Measurements from ENCODE around the gene KRTAP10-7. TPM values are rescaled to one million over a fixed set of nuclear protein-coding genes. Genes with fewer than 3 reads are reported as not detected.
A peak's percentile ranks its signal among the peaks of the same experiment; 100 is the strongest.

The KRTAP10-7 gene
- total and polyA plus RNA-seq, 2 of the 13 experiments (the other 11 are each of a cell fraction or from before 2014, with no cell fraction given), result not detected

- TF ChIP-seq ZNF747 (CRISPR knock-in tag; IDR thresholded peaks at IDR 0.05; ENCODE audit: borderline replicate concordance) (peak; percentile 87; the same call in 1 of the 2 replicates), TOPORS (CRISPR knock-in tag; IDR thresholded peaks at IDR 0.05) (peak; percentile 38; the same call in 1 of the 2 replicates), MIER2 (CRISPR knock-in tag; IDR thresholded peaks at IDR 0.05) (no peak), UBTF (CRISPR knock-in tag; IDR thresholded peaks at IDR 0.05) (0 out of 2 replicates have a peak, but pooled peaks have one; percentile 25), ZBTB4 (CRISPR knock-in tag; IDR thresholded peaks at IDR 0.05; ENCODE audit: borderline replicate concordance) (peak; percentile 37; the same call in 1 of the 2 replicates), ZNF292 (CRISPR knock-in tag; IDR thresholded peaks at IDR 0.05; ENCODE audit: borderline replicate concordance, low read depth) (peak; percentile 97), MEF2D (CRISPR knock-in tag; IDR thresholded peaks at IDR 0.05) (no peak), TBL1XR1 (IDR thresholded peaks at IDR 0.05; ENCODE audit: borderline replicate concordance, low read length, partially characterized antibody) (no peak), ZNF33A (CRISPR knock-in tag; IDR thresholded peaks at IDR 0.05; ENCODE audit: borderline replicate concordance) (no peak), TRAFD1 (CRISPR knock-in tag; IDR thresholded peaks at IDR 0.05; ENCODE audit: borderline replicate concordance) (no peak), PHF8 (CRISPR knock-in tag; IDR thresholded peaks at IDR 0.05) (no peak), SPEN (CRISPR knock-in tag; IDR thresholded peaks at IDR 0.05; ENCODE audit: low read depth) (no peak), TSC22D2 (CRISPR knock-in tag; IDR thresholded peaks at IDR 0.05; ENCODE audit: borderline replicate concordance) (no peak), TFDP1 (CRISPR knock-in tag; IDR thresholded peaks at IDR 0.05; ENCODE audit: borderline replicate concordance) (peak; percentile 34; the same call in 1 of the 2 replicates), ZMYM2 (CRISPR knock-in tag; IDR thresholded peaks at IDR 0.05) (no peak), ZNF230 (CRISPR knock-in tag; IDR thresholded peaks at IDR 0.05) (no peak), ZNF501 (CRISPR knock-in tag; IDR thresholded peaks at IDR 0.05) (peak; percentile 63; the same call in 1 of the 2 replicates)
Measured at GRCh38 chr21:44574457-44575306, 25.7 kb upstream of the KRTAP10-7 start (continued).

Data from HepG2 (cell line).